HG02885 (cell line): ENCODE results near the gene BAZ2B.

ENCODE experiments used
- ATAC-seq: cut with Tn5 transposase; IDR thresholded peaks from one replicate; pipeline ENCODE4 v1.9.1; 2021; ENCODE audit warnings: mild to moderate bottlenecking; ENCODE audit not compliant: unreplicated experiment, poor library complexity

BAZ2B gene

GRCh38 chr2:159279700-159280099 is 336.6 kb downstream of the BAZ2B start:
- no peak for ATAC-seq

- ATAC-seq, result no peak
Observed at GRCh38 chr2:159275111-159275510, 341.2 kb downstream of the BAZ2B start.

GRCh38 chr2:159272156-159272555 is 344.2 kb downstream of the BAZ2B start:
- ATAC-seq, result no peak

- no peak for ATAC-seq
Observed at GRCh38 chr2:159270744-159271379, 345.5 kb downstream of the BAZ2B start.
